ENCODE results near the gene FBXO2.
"Not testable (repeated sequence)": the region's sequence is repeated elsewhere in the genome, so short reads cannot be mapped to it uniquely, and the experiment has no call there.

The FBXO2 gene

DNA sequence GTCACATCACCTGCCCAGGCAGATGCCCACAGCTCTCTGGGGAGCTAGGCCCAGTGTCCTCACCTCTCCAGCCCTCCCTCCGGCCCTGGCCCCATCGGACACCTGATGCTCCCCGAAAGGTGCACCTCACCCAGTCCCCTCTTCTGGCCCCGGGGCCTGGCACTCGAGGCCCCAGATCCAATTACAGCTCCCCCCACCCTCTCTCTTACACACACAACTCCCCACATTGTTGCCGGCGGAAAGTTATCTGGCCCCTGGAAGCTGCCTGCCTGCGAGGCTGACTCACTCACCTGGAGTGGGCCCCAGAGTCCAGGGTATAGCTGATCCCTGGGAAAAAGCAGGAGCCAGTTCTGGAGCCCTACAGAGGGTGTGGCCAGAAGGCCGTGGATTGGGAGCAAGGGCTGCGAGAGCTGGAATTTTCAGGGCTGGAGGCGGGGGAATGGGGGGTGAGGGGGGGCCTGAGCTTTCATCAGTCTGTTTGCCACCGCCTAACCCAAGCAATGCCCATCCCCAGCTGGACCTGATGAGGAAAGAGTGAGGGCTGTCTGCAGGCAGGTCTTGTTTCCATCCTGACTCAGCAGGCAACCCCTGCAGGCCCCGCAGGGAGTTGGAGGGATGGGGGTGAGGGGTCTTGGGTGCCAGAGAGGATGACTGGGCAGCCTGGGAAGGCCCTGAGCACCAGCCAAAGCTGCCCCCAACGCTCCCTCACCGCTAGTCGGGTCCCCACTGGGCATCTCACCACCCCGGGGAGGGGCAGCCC, 948 bp downstream of the FBXO2 start:
- DNase-seq (ENCODE audit: low read depth): no peak

GRCh38 chr1:11652203-11652780, 1.9 kb downstream of the FBXO2 start:
- no peak for DNase-seq (ENCODE audit: low read depth)

- DNase-seq (ENCODE audit: low read depth): no peak
Measured at GRCh38 chr1:11651017-11651416, 3.2 kb downstream of the FBXO2 start.

GRCh38 chr1:11650331-11650991, 3.8 kb downstream of the FBXO2 start:
- DNase-seq (ENCODE audit: low read depth): peak; percentile 80

DNA sequence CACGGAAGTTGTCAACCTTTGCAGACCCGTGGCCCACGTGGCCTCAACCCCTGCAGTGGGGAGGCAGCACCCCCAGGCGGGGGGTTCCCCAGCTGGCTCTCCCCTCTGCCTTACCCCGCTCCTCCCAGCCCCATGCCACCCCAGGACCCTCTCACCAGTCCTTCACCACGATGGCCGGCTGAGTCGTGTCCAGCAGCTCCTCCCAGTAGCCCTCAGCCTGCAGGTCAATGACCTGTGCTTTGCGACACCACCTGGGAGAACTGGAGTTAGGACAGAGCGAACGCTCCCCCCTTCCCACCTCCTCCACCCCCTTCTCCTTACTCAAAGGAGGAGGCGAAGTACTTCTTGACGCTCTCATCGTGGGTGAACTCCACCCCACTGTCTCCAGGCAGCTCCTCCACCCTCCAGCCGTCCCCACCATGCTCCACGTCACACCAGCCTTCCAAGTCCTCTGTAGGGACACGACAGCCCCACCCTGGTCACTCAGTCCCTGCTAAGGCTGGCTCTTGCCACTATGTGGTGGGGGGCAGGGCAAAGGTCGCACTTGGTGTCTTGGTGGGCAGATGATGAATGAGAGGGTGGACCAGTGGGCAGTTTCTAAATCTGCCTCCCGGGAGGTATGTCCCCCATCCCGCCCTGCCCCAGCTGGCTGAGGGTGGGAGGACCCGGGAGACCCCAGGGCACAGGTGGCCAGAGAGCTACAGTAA, 4.5 kb downstream of the FBXO2 start:
- DNase-seq (ENCODE audit: low read depth): no peak

- DNase-seq (ENCODE audit: low read depth): no peak
Measured at GRCh38 chr1:11649237-11649623, 5.0 kb downstream of the FBXO2 start.

GRCh38 chr1:11648732-11649158, 5.5 kb downstream of the FBXO2 start:
- no peak for DNase-seq (ENCODE audit: low read depth)

GRCh38 chr1:11648039-11648438, 6.2 kb downstream of the FBXO2 start:
- no peak for DNase-seq (ENCODE audit: low read depth)

GRCh38 chr1:11647333-11647732, 6.9 kb downstream of the FBXO2 start:
- DNase-seq (ENCODE audit: low read depth): no peak

GRCh38 chr1:11646317-11646716, 7.9 kb downstream of the FBXO2 start:
- DNase-seq (ENCODE audit: low read depth): no peak

GRCh38 chr1:11645670-11646265, 8.5 kb downstream of the FBXO2 start:
- DNase-seq (ENCODE audit: low read depth): peak; percentile 60

- no peak for DNase-seq (ENCODE audit: low read depth)
Measured at GRCh38 chr1:11645270-11645669, 9.0 kb downstream of the FBXO2 start.

DNA sequence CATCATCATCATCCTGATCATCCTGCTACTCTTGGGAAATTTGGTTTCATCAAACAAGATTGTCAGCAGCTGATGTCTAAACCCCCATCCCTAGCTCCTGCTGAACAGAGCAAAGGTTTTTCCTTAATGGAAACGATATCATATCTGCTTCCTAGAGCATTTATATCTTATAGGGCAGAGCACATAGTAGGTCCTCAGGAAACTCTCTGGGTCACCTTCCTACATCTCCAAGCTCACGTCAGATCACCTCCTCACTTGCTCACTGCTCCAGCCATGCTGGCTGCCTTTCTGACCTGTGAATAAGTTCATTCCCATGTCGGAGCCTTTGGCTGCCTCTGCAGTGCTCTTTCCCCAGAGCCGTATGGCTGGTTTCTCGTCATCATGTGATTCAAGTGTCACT, 10.4 kb downstream of the FBXO2 start:
- no peak for DNase-seq (ENCODE audit: low read depth)

GRCh38 chr1:11642418-11643017, 11.7 kb downstream of the FBXO2 start:
- not testable (repeated sequence) for DNase-seq (ENCODE audit: low read depth)

DNA sequence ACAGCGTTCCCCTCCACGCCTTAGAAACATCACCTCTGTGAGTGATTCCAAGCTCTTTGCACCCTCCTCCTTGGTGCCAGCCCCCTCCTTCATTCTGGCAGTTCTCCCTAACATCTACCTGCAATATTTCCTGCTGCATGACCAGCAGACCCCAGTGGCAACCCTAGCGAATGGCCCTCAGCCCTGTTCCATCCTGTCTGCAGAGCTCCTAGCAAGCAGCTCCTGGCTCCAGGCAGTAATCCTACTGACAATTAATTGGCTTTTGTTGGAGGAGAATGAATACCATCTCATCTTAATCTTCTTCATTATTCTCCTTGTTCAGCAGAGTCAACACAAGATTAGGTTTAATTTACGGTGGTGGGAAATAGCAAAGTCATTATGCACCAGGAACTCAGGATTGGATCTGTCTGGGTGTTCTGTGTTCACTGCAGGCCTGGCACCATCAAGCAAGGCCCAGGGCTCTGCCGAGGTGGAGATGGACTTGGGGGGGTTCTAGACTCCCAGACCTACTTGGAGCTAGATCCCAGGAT, 12.4 kb downstream of the FBXO2 start:
- DNase-seq (ENCODE audit: low read depth): no peak

DNA sequence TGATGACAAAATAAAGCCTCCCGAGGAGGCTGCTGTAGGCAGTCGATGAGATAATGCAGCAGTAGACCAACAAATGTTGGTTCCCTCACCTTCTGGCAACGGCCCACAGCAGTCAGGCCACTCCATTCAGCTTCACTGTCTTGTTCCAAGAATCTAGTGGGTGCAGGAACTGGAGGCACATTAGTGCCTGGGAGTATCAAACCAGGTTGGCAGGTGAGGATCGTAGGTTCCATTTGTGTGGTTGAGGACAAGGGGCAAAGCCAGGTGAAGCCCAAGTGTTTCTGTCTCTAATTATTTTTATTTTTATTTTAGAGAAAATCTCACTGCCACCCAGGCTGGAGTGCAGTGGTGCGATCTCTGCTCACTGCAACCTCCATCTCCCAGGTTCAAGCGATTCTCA, 13.3 kb downstream of the FBXO2 start:
- DNase-seq (ENCODE audit: low read depth): no peak

DNA sequence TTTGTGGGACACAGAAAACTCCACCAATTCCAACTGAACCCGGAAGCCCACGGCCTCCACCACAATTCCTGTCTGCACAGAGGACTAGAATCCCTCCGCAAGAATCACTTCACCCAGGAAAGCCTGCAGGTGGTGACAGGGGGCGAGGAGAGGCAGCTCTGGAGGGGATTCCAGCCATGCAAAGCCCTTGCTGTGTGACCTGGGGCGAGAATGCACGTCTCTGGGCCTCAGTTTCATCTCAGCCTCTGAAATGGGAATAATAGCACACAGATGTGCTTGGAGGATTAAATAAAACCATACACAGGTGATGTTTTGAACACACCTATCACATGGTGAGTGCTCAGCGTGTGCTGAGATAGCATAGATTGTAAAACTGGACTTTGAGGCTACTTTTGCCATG, 14.1 kb downstream of the FBXO2 start:
- no peak for DNase-seq (ENCODE audit: low read depth)

DNA sequence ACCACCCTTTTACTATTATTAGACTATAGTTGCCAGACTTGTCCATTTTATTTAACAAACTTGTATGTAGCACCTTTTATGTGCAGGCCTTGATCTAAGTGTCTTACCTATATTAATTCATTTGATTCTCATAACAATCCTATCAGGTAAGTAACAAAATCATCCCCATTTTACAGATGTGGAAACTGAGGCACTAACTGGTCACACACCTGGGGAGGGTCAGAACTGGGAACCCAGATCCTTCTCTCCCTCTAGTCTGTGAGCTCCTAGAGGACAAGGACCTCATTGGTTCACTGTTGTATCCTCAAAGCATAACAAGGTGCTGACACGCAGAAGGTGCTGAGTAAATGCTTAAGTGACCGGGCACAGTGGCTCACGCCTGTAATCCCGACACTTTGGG, 14.9 kb downstream of the FBXO2 start:
- no peak for DNase-seq (ENCODE audit: low read depth)

DNA sequence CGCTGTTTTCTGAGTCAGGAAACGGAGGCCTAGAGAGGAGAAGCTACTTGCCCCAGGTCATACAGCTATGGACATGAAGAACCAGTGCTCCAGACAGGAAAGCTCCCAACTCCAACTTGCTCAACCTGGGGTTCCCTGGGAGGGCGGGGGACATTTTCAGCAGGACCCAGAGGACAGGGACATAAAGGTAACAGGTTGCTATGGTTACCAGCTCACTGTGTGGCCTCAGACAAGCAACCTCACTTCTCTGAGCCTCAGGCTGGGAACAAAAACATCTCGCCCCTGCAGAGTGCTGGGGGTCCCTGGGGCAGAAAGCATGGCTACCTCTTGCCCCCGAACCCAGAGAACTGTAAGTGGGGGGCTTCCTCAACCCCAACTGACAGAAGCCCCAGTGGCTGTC, 16.1 kb downstream of the FBXO2 start:
- DNase-seq (ENCODE audit: low read depth): no peak

- no peak for DNase-seq (ENCODE audit: low read depth)
Measured at GRCh38 chr1:11634365-11635192, 19.6 kb downstream of the FBXO2 start.

Data from CMK (cell line).